GM12878 (cell line): Measurements from ENCODE around the gene TOP1. TPM values are rescaled to one million over a fixed set of nuclear protein-coding genes. Genes with fewer than 3 reads are reported as not detected.

Experiments used
- ATAC-seq: fragments of 200-7000 bp; cut with Tn5 transposase; 3 replicates; pipeline ENCODE4 v1.9.1; 2020; ENCODE audit warnings: mild to moderate bottlenecking, moderate library complexity
- BruUV-seq: library from RNA; stranded (reverse); fragments of 400-500 nt; replicated peaks from 2 replicates; lab custom pipeline; 2021; lab: Mats Ljungman, UMichigan
- CTCF ChIA-PET: fragments of 300-600 bp; sonication (Branson Sonifier 250); formaldehyde crosslinking; extraction: SDS; loops from one replicate; lab custom pipeline; 2021; ENCODE audit warnings: inconsistent platforms; lab: Yijun Ruan, JAX
- POLR2A ChIA-PET: fragments of 350-600 bp; formaldehyde crosslinking; extraction: SDS; loops from one replicate; lab custom pipeline; 2021; ENCODE audit warnings: inconsistent platforms; lab: Charles Lee
- RAD21 ChIA-PET: fragments of 300-600 bp; sonication (Branson Sonifier 250); formaldehyde crosslinking; loops from one replicate; lab custom pipeline; 2023; ENCODE audit warnings: antibody characterized with exemption; ENCODE audit not compliant: unreplicated experiment; lab: Charles Lee
- SMC1A ChIA-PET: fragments of 300-600 bp; sonication (Branson Sonifier 250); formaldehyde crosslinking; loops from one replicate; lab custom pipeline; 2023; ENCODE audit not compliant: unreplicated experiment, uncharacterized antibody; lab: Charles Lee
- DNase-seq: peaks from one replicate; pipeline ENCODE4 v3.0.0-alpha.2; 2011; ENCODE audit warnings: low read depth, low spot score
- FAIRE-seq: peaks from 3 replicates; lab custom pipeline; 2011; peaks lifted over from hg19 to GRCh38; lab: Jason Lieb, UNC
- H2AFZ ChIP-seq: 2 replicates; pipeline ENCODE4 v1.6.0; 2011; ENCODE audit warnings: low read depth, low read length, control low read depth; ENCODE audit not compliant: control insufficient read depth
- H3K27ac ChIP-seq: 2 replicates; pipeline ENCODE4 v1.5.1; 2011; ENCODE audit warnings: control low read depth; ENCODE audit not compliant: control insufficient read depth, insufficient read depth
- H3K27me3 ChIP-seq, 2 experiments: replicated peaks in 1 of 2; 2 replicates each; pipeline versions ENCODE4 v1.6.0 to v1.6.1; 2011; ENCODE audit warnings: low read length in 1 of 2; ENCODE audit not compliant: control insufficient read depth in 2 of 2, insufficient read depth in 2 of 2
- H3K36me3 ChIP-seq, 2 experiments: 2 replicates each; pipeline ENCODE4 v1.5.1; 2011; ENCODE audit warnings: low read length in 1 of 2; ENCODE audit not compliant: control insufficient read depth in 2 of 2, insufficient read depth in 2 of 2
- H3K4me1 ChIP-seq: 2 replicates; pipeline ENCODE4 v1.6.1; 2011; ENCODE audit warnings: mild to moderate bottlenecking, low read length, moderate library complexity, mixed read lengths; ENCODE audit not compliant: control insufficient read depth, insufficient read depth
- H3K4me2 ChIP-seq: 2 replicates; pipeline ENCODE4 v1.6.0; 2011; ENCODE audit warnings: control low read depth; ENCODE audit not compliant: control insufficient read depth, insufficient read depth
- H3K4me3 ChIP-seq: fragments of 200-600 bp; sonication (generic); 2 replicates; pipeline ENCODE4 v1.5.1; 2016
- H3K79me2 ChIP-seq: 2 replicates; pipeline ENCODE4 v1.6.0; 2011; ENCODE audit warnings: low read length; ENCODE audit not compliant: control insufficient read depth, insufficient read depth
- H3K9ac ChIP-seq: 2 replicates; pipeline ENCODE4 v1.8.0; 2011; ENCODE audit warnings: low read length, control low read depth, mixed read lengths; ENCODE audit not compliant: control insufficient read depth, insufficient read depth
- H3K9me3 ChIP-seq: replicated peaks from 3 replicates; pipeline ENCODE4 v1.5.1; 2011; ENCODE audit warnings: mild to moderate bottlenecking, low read length; ENCODE audit not compliant: control insufficient read depth, insufficient read depth
- H4K20me1 ChIP-seq: 2 replicates; pipeline ENCODE4 v1.6.0; 2011; ENCODE audit not compliant: control insufficient read depth, insufficient read depth
- BMI1 ChIP-seq: fragments of 450-650 bp; IDR thresholded peaks from 2 replicates; pipeline ENCODE4 v1.6.1; 2016; ENCODE audit warnings: mild to moderate bottlenecking, moderate library complexity, borderline replicate concordance
- ESRRA ChIP-seq: IDR thresholded peaks from 2 replicates; pipeline ENCODE4 v1.6.1; 2012; ENCODE audit warnings: mild to moderate bottlenecking, low read length, improper control_type of control experiment
- TCF7 ChIP-seq: IDR thresholded peaks from 2 replicates; pipeline ENCODE4 v1.6.1; 2014; ENCODE audit warnings: antibody characterized with exemption, borderline replicate concordance
- ZNF217 ChIP-seq: fragments of 450-650 bp; IDR thresholded peaks from 2 replicates; pipeline ENCODE4 v1.6.1; 2017; ENCODE audit warnings: antibody characterized with exemption, mild to moderate bottlenecking
- ZNF274 ChIP-seq: IDR thresholded peaks from one replicate; pipeline ENCODE4 v1.8.0; 2011; ENCODE audit not compliant: insufficient read length, insufficient read depth
- WGBS: methylation state at CpG from one replicate; pipeline ENCODE4 v1.1.6; 2016; ENCODE audit warnings: low lambda C conversion rate; ENCODE audit not compliant: insufficient replicate concordance, insufficient coverage; ENCODE audit errors: missing lambda C conversion rate; 5-methylcytosine and 5-hydroxymethylcytosine counted together
- in situ Hi-C: fragments of 300-500 bp; cut with MboI; formaldehyde crosslinking; loops from 9 replicates; pipeline ENCODE4 v1.14.3; 2018; ENCODE audit warnings: mixed read lengths
- intact Hi-C: fragments of 100-400 bp; cut with micrococcal nuclease; formaldehyde crosslinking; loops from one replicate; pipeline ENCODE4 v1.14.2; 2022; ENCODE audit not compliant: unreplicated experiment
- polyA plus RNA-seq, 11 experiments: library from polyadenylated mRNA; depleted of rRNA in 4 of 11; unstranded in 6 of 11; stranded (reverse) in 5 of 11; fragments of >200 nt; fragmentation: Nextera tagmentation in 4 of 11; fragmentation: Illumina TruSeq in 1 of 11; extraction: Ambion mirVana in 4 of 11; extraction: Trizol in 1 of 11; gene quantifications; 1 replicate in 1 of 11; 2 replicates in 10 of 11; pipeline versions ENCODE4 v1.2.1 to v1.2.3, GENCODE V29; 2011 to 2016; ENCODE audit warnings: inconsistent platforms in 2 of 11, missing spikeins in 2 of 11, low read depth in 1 of 11
- total RNA-seq, 4 experiments: library from RNA; depleted of rRNA in 3 of 4; stranded (reverse); fragments of >200 nt in 3 of 4; fragmentation: Illumina TruSeq in 1 of 4; extraction: Trizol in 1 of 4; gene quantifications; 2 replicates each; pipeline versions ENCODE4 v1.2.1 to v1.2.3, GENCODE V29; 2013 to 2021

The TOP1 gene
- total and polyA plus RNA-seq, 10 of the 15 experiments (the other 5 are each of a cell fraction or from before 2014, with no cell fraction given) = 21.5 to 128 (median 47.3) TPM

GRCh38 chr20:41139227-41140093 lies 110.8 kb downstream of the TOP1 start:
- CTCF ChIA-PET = interaction anchor here (1.2 to 10.1 kb wide), 8 partner anchors 8 to 198 kb away, joined by 3 to 75 read pairs (median 6); no protein-coding TSS in a partner anchor
- Histone ChIP-seq H3K4me2 (peak overlapping the region; percentile 95), H3K9ac (peak overlapping the region; percentile 90), H3K27me3 (no peaks in the 10 kb centered on the region), H2AFZ (no peak overlapping the region), H3K4me1 (peaks cover 53% of the 10 kb centered on the region), H3K79me2 (peaks cover 74% of the 10 kb centered on the region), H3K4me3 (peak overlapping the region; percentile 81), H3K9me3 (no peaks in the 10 kb centered on the region), H3K27ac (peak overlapping the region; percentile 88), H4K20me1 (peaks cover 9% of the 10 kb centered on the region), H3K36me3 (peaks cover 0 to 2% of the 10 kb centered on the region in 2 experiments; a peak in 2 of 4 replicates)
- DNase-seq = no peak
- 77% methylated on average over 5 of the region's 5 CpGs for WGBS
- SMC1A ChIA-PET = interaction anchor here (0.9 to 5.9 kb wide), 9 partner anchors 18 to 200 kb away, joined by 3 to 71 read pairs (median 3); no protein-coding TSS in a partner anchor
- TF ChIP-seq ESRRA = no peak
- no peak for TF ChIP-seq BMI1
- TF ChIP-seq ZNF217 = no peak
- no peak for TF ChIP-seq TCF7
- no peak for TF ChIP-seq ZNF274
- intact Hi-C loops (loop anchor here (5.0 kb wide), 1 partner anchor 178 kb away; the partner anchor contains the start of gene ZHX3), in situ Hi-C loops (no loop called here)
- no peak for ATAC-seq
- no peak for FAIRE-seq
- POLR2A ChIA-PET = interaction anchor here (1.0 to 11.3 kb wide), 5 partner anchors 7 to 166 kb away, joined by 3 to 84 read pairs (median 3); no protein-coding TSS in a partner anchor
- BruUV-seq = no TSS peak
- RAD21 ChIA-PET = interaction anchor here (0.6 to 7.8 kb wide), 4 partner anchors 18 to 148 kb away, joined by 3 to 67 read pairs (median 14); no protein-coding TSS in a partner anchor
